HepG2 (cell line): ENCODE data around the gene TBX6. TPM values are rescaled to one million over a fixed set of nuclear protein-coding genes. Genes with fewer than 3 reads are reported as not detected.

Source experiments
- AKNA ChIP-seq: sonication (generic); formaldehyde crosslinking; IDR thresholded peaks from 2 replicates; pipeline ENCODE4 v1.4.0; 2020; ENCODE audit warnings: missing genetic modification reagents, borderline replicate concordance
- ATAD3A ChIP-seq: sonication (generic); formaldehyde crosslinking; IDR thresholded peaks from 2 replicates; pipeline ENCODE4 v1.4.0; 2020; ENCODE audit warnings: missing genetic modification reagents
- DDIT3 ChIP-seq: sonication (generic); formaldehyde crosslinking; IDR thresholded peaks from 2 replicates; pipeline ENCODE4 v1.4.0; 2020; ENCODE audit warnings: mild to moderate bottlenecking, missing genetic modification reagents
- HOXA5 ChIP-seq: sonication (generic); formaldehyde crosslinking; IDR thresholded peaks from 2 replicates; pipeline ENCODE4 v1.4.0; 2020; ENCODE audit warnings: missing genetic modification reagents
- ISX ChIP-seq: sonication (generic); formaldehyde crosslinking; conservative IDR thresholded peaks from 2 replicates; pipeline ENCODE4 v1.5.0; 2020; ENCODE audit warnings: missing genetic modification reagents
- KLF15 ChIP-seq: sonication (generic); formaldehyde crosslinking; IDR thresholded peaks from 2 replicates; pipeline ENCODE4 v1.8.1; 2023; ENCODE audit warnings: borderline replicate concordance, mild to moderate bottlenecking, inconsistent platforms, missing genetic modification reagents, mixed read lengths
- POLR2G ChIP-seq: fragments of 200-400 bp; formaldehyde crosslinking; IDR thresholded peaks from 2 replicates; pipeline ENCODE4 v1.6.1; 2018; ENCODE audit warnings: mild to moderate bottlenecking, low read depth, low read length, moderate library complexity
- RAD21 ChIP-seq: fragments of 450-650 bp; formaldehyde crosslinking; IDR thresholded peaks from 2 replicates; pipeline ENCODE4 v1.5.0; 2020; ENCODE audit warnings: mild to moderate bottlenecking
- RELA ChIP-seq: sonication (generic); formaldehyde crosslinking; IDR thresholded peaks from 2 replicates; pipeline ENCODE4 v1.4.0; 2020; ENCODE audit warnings: missing genetic modification reagents
- SP2 ChIP-seq: sonication (generic); formaldehyde crosslinking; IDR thresholded peaks from 2 replicates; pipeline ENCODE4 v1.5.1; 2020; ENCODE audit warnings: mild to moderate bottlenecking, missing genetic modification reagents
- TBP ChIP-seq: sonication (generic); formaldehyde crosslinking; IDR thresholded peaks from 2 replicates; pipeline ENCODE4 v1.5.0; 2020; ENCODE audit warnings: missing genetic modification reagents
- USF2 ChIP-seq, 2 experiments: sonication (generic) in 1 of 2; formaldehyde crosslinking in 1 of 2; IDR thresholded peaks; 2 replicates each; pipeline versions ENCODE4 v1.5.1 to v1.6.1; 2011 to 2020; ENCODE audit warnings: borderline replicate concordance in 1 of 2, low read depth in 1 of 2, low read length in 1 of 2, mild to moderate bottlenecking in 1 of 2, missing genetic modification reagents in 1 of 2, moderate library complexity in 1 of 2
- ZBTB2 ChIP-seq: sonication (generic); formaldehyde crosslinking; IDR thresholded peaks from 2 replicates; pipeline ENCODE4 v1.8.0; 2022; ENCODE audit warnings: low read depth, missing genetic modification reagents
- ZBTB33 ChIP-seq: sonication (generic); formaldehyde crosslinking; IDR thresholded peaks from 2 replicates; pipeline ENCODE4 v1.4.0; 2020; ENCODE audit warnings: missing genetic modification reagents
- ZNF431 ChIP-seq: sonication (generic); formaldehyde crosslinking; IDR thresholded peaks from 2 replicates; pipeline ENCODE4 v1.9.0; 2022; ENCODE audit warnings: missing genetic modification reagents, low read depth, mild to moderate bottlenecking, borderline replicate concordance
- ZNF691 ChIP-seq: sonication (generic); formaldehyde crosslinking; IDR thresholded peaks from 2 replicates; pipeline ENCODE4 v1.4.0; 2020; ENCODE audit warnings: missing genetic modification reagents, low read depth, mild to moderate bottlenecking, borderline replicate concordance
- ZNF7 ChIP-seq: IDR thresholded peaks from 2 replicates; pipeline ENCODE4 v1.6.1; 2016; ENCODE audit warnings: missing biosample characterization, missing genetic modification reagents
- polyA plus RNA-seq, 8 experiments: library from polyadenylated mRNA; depleted of rRNA in 3 of 8; stranded (reverse) in 7 of 8; unstranded in 1 of 8; fragments of >200 nt; fragmentation: Illumina TruSeq in 4 of 8; extraction: Trizol in 4 of 8; gene quantifications; 2 replicates each; pipeline versions ENCODE4 v1.2.1 to v1.2.3, GENCODE V29; 2011 to 2016; ENCODE audit warnings: low read depth in 4 of 8, missing spikeins in 1 of 8, mixed read lengths in 1 of 8; ENCODE audit not compliant: insufficient read depth in 1 of 8
- total RNA-seq, 5 experiments: library from RNA; depleted of rRNA; stranded (reverse); fragments of >200 nt; fragmentation: Illumina TruSeq; extraction: Trizol; gene quantifications; 2 replicates each; pipeline ENCODE4 v1.2.3, GENCODE V29; 2016; ENCODE audit warnings: low read depth in 1 of 5

Gene TBX6
- total and polyA plus RNA-seq, 2 of the 13 experiments (the other 11 are each of a cell fraction or from before 2014, with no cell fraction given): 0.24 to 0.42 TPM

GRCh38 chr16:30090610-30091331 lies 953 bp downstream of the TBX6 start (continued):
- TF ChIP-seq USF2 (IDR thresholded peaks at IDR 0.05; ENCODE audit: low read depth, low read length) (no peak), USF2 (CRISPR knock-in tag; IDR thresholded peaks at IDR 0.05; ENCODE audit: borderline replicate concordance) (no peak), KLF15 (no peak), RELA (CRISPR knock-in tag) (no peak), ZBTB33 (peak; percentile 92), TBP (no peak), ZNF691 (no peak), ATAD3A (CRISPR knock-in tag) (no peak), SP2 (CRISPR knock-in tag) (no peak), ZNF431 (CRISPR knock-in tag) (no peak), ISX (CRISPR knock-in tag) (no peak), POLR2G (no peak), HOXA5 (CRISPR knock-in tag) (no peak), ZBTB2 (CRISPR knock-in tag) (no peak), ZNF7 (CRISPR knock-in tag) (no peak), AKNA (CRISPR knock-in tag) (no peak), RAD21 (no peak), DDIT3 (no peak)
